Sigmoid colon (tissue), 7 donors: ENCODE results near the gene AGXT2. TPM values are rescaled to one million over a fixed set of nuclear protein-coding genes. Genes with fewer than 3 reads are reported as not detected.

Experiments
- DNase-seq: peaks from one replicate; pipeline ENCODE4 v3.0.0-alpha.2; 2019
- H3K27ac ChIP-seq, 4 donors: fragments of 200-600 bp; sonication (generic); one replicate each; pipeline ENCODE4 v1.5.1; 2016 to 2019; ENCODE audit warnings: mild to moderate bottlenecking in 1 of 4
- H3K27me3 ChIP-seq, 3 donors: fragments of 200-600 bp; sonication (generic); one replicate each; pipeline ENCODE4 v1.5.1; 2019; ENCODE audit warnings: mild to moderate bottlenecking in 1 of 3
- H3K36me3 ChIP-seq, 4 donors: fragments of 200-600 bp; sonication (generic); one replicate each; pipeline ENCODE4 v1.5.1; 2016 to 2019
- H3K4me1 ChIP-seq, 4 donors: fragments of 200-600 bp; sonication (generic); one replicate each; pipeline ENCODE4 v1.5.1; 2017 to 2019
- H3K4me3 ChIP-seq, 4 donors: fragments of 200-600 bp; sonication (generic); one replicate each; pipeline ENCODE4 v1.5.1; 2017 to 2019; ENCODE audit warnings: mild to moderate bottlenecking in 2 of 4, moderate library complexity in 1 of 4
- H3K9me3 ChIP-seq, 4 donors: fragments of 200-600 bp in 3 of 4; sonication (generic) in 3 of 4; one replicate each; pipeline versions ENCODE4 v1.5.1 to v1.6.1; 2013 to 2019
- EP300 ChIP-seq, 4 donors: sonication (generic); formaldehyde crosslinking; IDR thresholded peaks; one replicate each; pipeline ENCODE4 v1.6.1; 2017; ENCODE audit warnings: antibody characterized with exemption in 4 of 4
- POLR2A ChIP-seq, 2 donors: fragments of 450-650 bp; IDR thresholded peaks; one replicate each; pipeline ENCODE4 v1.6.1; 2016; ENCODE audit warnings: antibody characterized with exemption in 2 of 2, mild to moderate bottlenecking in 2 of 2, moderate library complexity in 2 of 2
- POLR2AphosphoS5 ChIP-seq, 4 donors: sonication (generic); formaldehyde crosslinking; IDR thresholded peaks; one replicate each; pipeline ENCODE4 v1.6.1; 2017; ENCODE audit warnings: antibody characterized with exemption in 4 of 4
- WGBS, 2 donors: extraction: QIAGEN DNeasy Blood & Tissue Kit; methylation state at CpG; one replicate each; pipeline ENCODE4 v1.1.7; 2013; 5-methylcytosine and 5-hydroxymethylcytosine counted together
- intact Hi-C: fragments of 100-400 bp; cut with DNase I; formaldehyde crosslinking; loops from one replicate; pipeline ENCODE4 v1.15.1; 2023
- polyA plus RNA-seq, 3 donors: library from polyadenylated mRNA; stranded (reverse); fragments of 200-250 nt; gene quantifications; one replicate each; pipeline ENCODE4 v1.2.3, GENCODE V29; 2013
- total RNA-seq, 4 donors: library from RNA; depleted of rRNA; stranded (reverse); fragments of >200 nt; gene quantifications; one replicate each; pipeline ENCODE4 v1.1.0, GENCODE V29; 2016
- TF ChIP-seq, protein P1 (sequence below), 4 experiments: fragments of 450-650 bp in 3 of 4; fragments of 200-600 bp in 1 of 4; IDR thresholded peaks; one replicate each; pipeline ENCODE4 v1.5.1; 2016 to 2019; ENCODE audit warnings: antibody characterized with exemption in 4 of 4, mild to moderate bottlenecking in 3 of 4, moderate library complexity in 2 of 4
- donor health status: healthy with polysubstance abuse.
- donor health status: Bipolar disorder and iron deficiency.
- donor health status: healthy.

Gene AGXT2
- total and polyA plus RNA-seq, 7 donors = not detected

- DNase-seq = no peak
- WGBS, 2 donors = 90 to 93% methylated on average over 1 of the region's 1 CpG
- Histone ChIP-seq H3K4me3 (no peak overlapping the region), H3K4me1 (no peaks in the 10 kb centered on the region), H3K9me3 (no peaks in the 10 kb centered on the region), H3K27me3 (no peaks in the 10 kb centered on the region), H3K36me3 (no peaks in the 10 kb centered on the region), H3K27ac (no peak overlapping the region)
- TF ChIP-seq, protein P1, sequence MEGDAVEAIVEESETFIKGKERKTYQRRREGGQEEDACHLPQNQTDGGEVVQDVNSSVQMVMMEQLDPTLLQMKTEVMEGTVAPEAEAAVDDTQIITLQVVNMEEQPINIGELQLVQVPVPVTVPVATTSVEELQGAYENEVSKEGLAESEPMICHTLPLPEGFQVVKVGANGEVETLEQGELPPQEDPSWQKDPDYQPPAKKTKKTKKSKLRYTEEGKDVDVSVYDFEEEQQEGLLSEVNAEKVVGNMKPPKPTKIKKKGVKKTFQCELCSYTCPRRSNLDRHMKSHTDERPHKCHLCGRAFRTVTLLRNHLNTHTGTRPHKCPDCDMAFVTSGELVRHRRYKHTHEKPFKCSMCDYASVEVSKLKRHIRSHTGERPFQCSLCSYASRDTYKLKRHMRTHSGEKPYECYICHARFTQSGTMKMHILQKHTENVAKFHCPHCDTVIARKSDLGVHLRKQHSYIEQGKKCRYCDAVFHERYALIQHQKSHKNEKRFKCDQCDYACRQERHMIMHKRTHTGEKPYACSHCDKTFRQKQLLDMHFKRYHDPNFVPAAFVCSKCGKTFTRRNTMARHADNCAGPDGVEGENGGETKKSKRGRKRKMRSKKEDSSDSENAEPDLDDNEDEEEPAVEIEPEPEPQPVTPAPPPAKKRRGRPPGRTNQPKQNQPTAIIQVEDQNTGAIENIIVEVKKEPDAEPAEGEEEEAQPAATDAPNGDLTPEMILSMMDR (IDR thresholded peaks at IDR 0.05) = no peak
- TF ChIP-seq EP300 (IDR thresholded peaks at IDR 0.05) (no peak), POLR2A (IDR thresholded peaks at IDR 0.05) (no peak), POLR2AphosphoS5 (IDR thresholded peaks at IDR 0.05) (no peak)
- intact Hi-C loops = no loop called here
Measured at GRCh38 chr5:35048910-35049309, 1.2 kb upstream of the AGXT2 start.

DNA sequence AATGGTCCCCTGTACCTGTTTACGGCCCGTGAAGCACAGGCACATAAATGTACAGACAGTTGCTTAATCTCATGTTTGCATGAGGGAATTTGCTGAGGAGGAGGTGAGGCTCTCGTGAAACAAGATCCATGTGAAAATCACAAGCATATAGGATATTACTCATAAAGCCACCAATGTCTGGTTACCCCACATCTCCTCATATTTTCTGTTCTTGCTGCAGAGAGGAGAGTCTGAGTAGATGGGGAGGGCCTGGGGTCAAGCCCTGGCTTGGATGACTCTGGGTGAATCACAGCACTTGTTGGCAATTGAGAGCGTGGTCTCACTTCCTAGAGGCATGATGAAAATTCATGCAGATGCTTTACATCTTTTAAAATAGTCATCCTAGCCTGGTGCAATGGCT is 975 bp downstream of the AGXT2 start:
- no peaks in the 10 kb centered on the region for H3K9me3 ChIP-seq
- WGBS, 2 donors = 90 to 92% methylated on average over 4 of the region's 4 CpGs
- intact Hi-C loops = no loop called here

GRCh38 chr5:35045280-35045679 is 2.5 kb downstream of the AGXT2 start:
- TF ChIP-seq, protein P1 (IDR thresholded peaks at IDR 0.05) = no peak
- no peak for TF ChIP-seq EP300 (IDR thresholded peaks at IDR 0.05)
- no peak for TF ChIP-seq POLR2AphosphoS5 (IDR thresholded peaks at IDR 0.05)
- TF ChIP-seq POLR2A (IDR thresholded peaks at IDR 0.05) = no peak
- H3K4me1 ChIP-seq = no peaks in the 10 kb centered on the region
- H3K27ac ChIP-seq = no peak overlapping the region
- no peaks in the 10 kb centered on the region for H3K27me3 ChIP-seq
- no peak overlapping the region for H3K4me3 ChIP-seq
- no peaks in the 10 kb centered on the region for H3K36me3 ChIP-seq
- WGBS, 2 donors = 26 to 47% methylated on average over 1 of the region's 1 CpG
- no peaks in the 10 kb centered on the region for H3K9me3 ChIP-seq
- no peak for DNase-seq
- intact Hi-C loops = no loop called here

More for the DNA sequence above, 975 bp downstream of the AGXT2 start:
- Histone ChIP-seq H3K4me1 (no peaks in the 10 kb centered on the region), H3K27me3 (no peaks in the 10 kb centered on the region), H3K36me3 (no peaks in the 10 kb centered on the region), H3K27ac (no peak overlapping the region), H3K4me3 (no peak overlapping the region)
- TF ChIP-seq, protein P1 (IDR thresholded peaks at IDR 0.05) = no peak
- no peak for TF ChIP-seq POLR2AphosphoS5 (IDR thresholded peaks at IDR 0.05)
- TF ChIP-seq EP300 (IDR thresholded peaks at IDR 0.05) = no peak
- DNase-seq = no peak

- no peak overlapping the region for H3K27ac ChIP-seq
- H3K27me3 ChIP-seq = no peaks in the 10 kb centered on the region
- no peak overlapping the region for H3K4me3 ChIP-seq
- H3K9me3 ChIP-seq = no peaks in the 10 kb centered on the region
- WGBS, 2 donors = 82 to 88% methylated on average over 4 of the region's 4 CpGs
- intact Hi-C loops = no loop called here
- no peaks in the 10 kb centered on the region for H3K36me3 ChIP-seq
- H3K4me1 ChIP-seq = no peaks in the 10 kb centered on the region
- no peak for DNase-seq
- TF ChIP-seq EP300 (IDR thresholded peaks at IDR 0.05) (no peak), POLR2A (IDR thresholded peaks at IDR 0.05) (no peak), POLR2AphosphoS5 (IDR thresholded peaks at IDR 0.05) (no peak)
- TF ChIP-seq, protein P1 (IDR thresholded peaks at IDR 0.05) = no peak
Measured at GRCh38 chr5:35044649-35045048, 3.1 kb downstream of the AGXT2 start.

DNA sequence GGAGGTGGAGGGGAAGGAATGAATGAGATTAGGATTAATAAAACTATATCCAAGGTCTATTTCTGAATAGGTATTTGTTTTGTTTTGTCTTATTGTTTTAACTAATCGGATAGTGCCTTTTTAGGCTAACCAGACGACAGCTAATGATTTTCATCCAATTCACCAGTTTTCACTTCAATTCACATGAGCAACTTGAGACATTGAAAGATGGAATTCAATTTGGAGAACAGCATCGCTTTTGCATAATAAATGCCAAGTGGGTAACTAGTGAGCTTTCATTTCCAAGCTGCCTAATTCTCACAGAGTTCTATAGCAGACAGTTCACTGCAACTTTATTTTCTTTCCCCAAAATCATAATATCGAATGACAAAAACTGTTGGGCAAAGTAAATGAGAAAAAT is 5.0 kb downstream of the AGXT2 start:
- no peak for TF ChIP-seq POLR2AphosphoS5 (IDR thresholded peaks at IDR 0.05)
- no peak for TF ChIP-seq EP300 (IDR thresholded peaks at IDR 0.05)
- TF ChIP-seq, protein P1 (IDR thresholded peaks at IDR 0.05) = no peak
- no peak for TF ChIP-seq POLR2A (IDR thresholded peaks at IDR 0.05)
- Histone ChIP-seq H3K36me3 (no peaks in the 10 kb centered on the region), H3K9me3 (no peaks in the 10 kb centered on the region), H3K27me3 (no peaks in the 10 kb centered on the region), H3K4me3 (no peak overlapping the region), H3K27ac (no peak overlapping the region), H3K4me1 (no peaks in the 10 kb centered on the region)
- DNase-seq = no peak
- intact Hi-C loops = no loop called here
- WGBS, 2 donors = 73 to 89% methylated on average over 4 of the region's 4 CpGs
